ENCODE data around the gene CHAC1. TPM values are rescaled to one million over a fixed set of nuclear protein-coding genes. Genes with fewer than 3 reads are reported as not detected.

Gene CHAC1
- total and polyA plus RNA-seq, 2 of the 13 experiments (the other 11 are each of a cell fraction or from before 2014, with no cell fraction given), result 0.44 TPM; not detected in 1

GRCh38 chr15:40941528-40942336 lies 11.5 kb upstream of the CHAC1 start (continued):
- TF ChIP-seq GRHL1 (CRISPR knock-in tag; conservative IDR thresholded peaks at IDR 0.05), result no peak
- TF ChIP-seq MXD1 (CRISPR knock-in tag; IDR thresholded peaks at IDR 0.05), result peak; percentile 50; the same call in 1 of the 2 replicates
- peak; percentile 29; the same call in 1 of the 2 replicates for TF ChIP-seq MEIS2 (CRISPR knock-in tag; IDR thresholded peaks at IDR 0.05)
- TF ChIP-seq ZNF841 (CRISPR knock-in tag; IDR thresholded peaks at IDR 0.05; ENCODE audit: borderline replicate concordance), result no peak
- TF ChIP-seq CC2D1A (CRISPR knock-in tag; IDR thresholded peaks at IDR 0.05), result no peak
- no peak for TF ChIP-seq ZNF775 (CRISPR knock-in tag; IDR thresholded peaks at IDR 0.05; ENCODE audit: borderline replicate concordance)
- peak; percentile 43; the same call in 1 of the 2 replicates for TF ChIP-seq ZNF33B (CRISPR knock-in tag; IDR thresholded peaks at IDR 0.05)
- TF ChIP-seq PLSCR1 (CRISPR knock-in tag; IDR thresholded peaks at IDR 0.05; ENCODE audit: borderline replicate concordance), result no peak
- TF ChIP-seq RARA (CRISPR knock-in tag; IDR thresholded peaks at IDR 0.05), result no peak
- TF ChIP-seq ARNT2 (CRISPR knock-in tag; IDR thresholded peaks at IDR 0.05; ENCODE audit: low read depth), result peak; percentile 59
- TF ChIP-seq FOXJ3 (CRISPR knock-in tag; IDR thresholded peaks at IDR 0.05; ENCODE audit: borderline replicate concordance), result no peak
- TF ChIP-seq ZNF616 (CRISPR knock-in tag; IDR thresholded peaks at IDR 0.05; ENCODE audit: low read depth), result no peak
- 0 out of 2 replicates have a peak, but pooled peaks have one; percentile 63 for TF ChIP-seq ARID2 (CRISPR knock-in tag; IDR thresholded peaks at IDR 0.05; ENCODE audit: borderline replicate concordance)
- TF ChIP-seq SP4 (CRISPR knock-in tag; IDR thresholded peaks at IDR 0.05), result peak; percentile 53
- TF ChIP-seq ZFX (CRISPR knock-in tag; IDR thresholded peaks at IDR 0.05; ENCODE audit: low read depth), result peak; percentile 64
- peak; percentile 86 for TF ChIP-seq RAD21 (CRISPR knock-in tag; IDR thresholded peaks at IDR 0.05)
- TF ChIP-seq FOXA1 (IDR thresholded peaks at IDR 0.05), result no peak
- TF ChIP-seq FOXA1 (CRISPR knock-in tag; IDR thresholded peaks at IDR 0.05), result peak; percentile 43; the same call in 1 of the 2 replicates
- no peak for TF ChIP-seq ATF3 (CRISPR knock-in tag; IDR thresholded peaks at IDR 0.05)
- TF ChIP-seq ZNF138 (CRISPR knock-in tag; IDR thresholded peaks at IDR 0.05; ENCODE audit: low read depth), result peak; percentile 74; the same call in 1 of the 2 replicates
- peak; percentile 37 for TF ChIP-seq KDM2A (CRISPR knock-in tag; IDR thresholded peaks at IDR 0.05; ENCODE audit: borderline replicate concordance, low read depth)
- no peak for TF ChIP-seq ZNF251 (CRISPR knock-in tag; IDR thresholded peaks at IDR 0.05)
- TF ChIP-seq HCFC1 (IDR thresholded peaks at IDR 0.05; ENCODE audit: low read depth, low read length), result no peak
- peak; percentile 61; the same call in 1 of the 2 replicates for TF ChIP-seq ZNF557 (CRISPR knock-in tag; IDR thresholded peaks at IDR 0.05)
- peak; percentile 69; the same call in 1 of the 2 replicates for TF ChIP-seq ZIK1 (CRISPR knock-in tag; IDR thresholded peaks at IDR 0.05; ENCODE audit: borderline replicate concordance, low read depth)
- TF ChIP-seq ZNF784 (CRISPR knock-in tag; IDR thresholded peaks at IDR 0.05; ENCODE audit: borderline replicate concordance), result 0 out of 2 replicates have a peak, but pooled peaks have one; percentile 61
- no peak for TF ChIP-seq TP53 (CRISPR knock-in tag; conservative IDR thresholded peaks at IDR 0.05)
